ENCODE results near the gene HSBP1L1. TPM values are rescaled to one million over a fixed set of nuclear protein-coding genes. Genes with fewer than 3 reads are reported as not detected.

The HSBP1L1 gene
- total RNA-seq, 1 donor from 2014 or later: 1.6 TPM

DNA sequence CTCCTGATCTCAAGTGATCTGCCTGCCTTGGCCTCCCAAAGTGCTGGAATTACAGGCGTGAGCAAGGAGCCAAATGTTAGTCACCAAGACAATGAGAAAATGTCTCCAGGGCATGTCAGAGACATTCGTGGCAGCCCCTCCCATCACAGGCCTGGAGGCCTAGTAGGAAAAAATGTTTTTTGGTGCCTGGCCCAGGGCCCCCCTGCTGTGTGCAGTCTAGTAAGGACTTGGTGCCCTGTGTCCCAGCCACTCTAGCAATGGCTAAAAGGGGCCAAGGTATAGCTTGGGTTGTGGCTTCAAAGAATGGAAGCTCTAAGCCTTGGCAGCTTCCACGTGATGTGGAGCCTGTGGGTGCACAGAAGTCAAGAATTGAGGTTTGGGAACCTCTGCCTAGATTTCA is 36.4 kb downstream of the HSBP1L1 start:
- Mint-ChIP-seq H3K4me1 (ENCODE audit: unreplicated experiment) (no peaks in the 10 kb centered on the region), H3K9me3 (ENCODE audit: unreplicated experiment) (peaks cover 7% of the 10 kb centered on the region), H3K27ac (ENCODE audit: unreplicated experiment) (no peak overlapping the region), H3K27me3 (ENCODE audit: unreplicated experiment) (no peaks in the 10 kb centered on the region), H3K4me3 (ENCODE audit: unreplicated experiment) (no peak overlapping the region), H3K36me3 (ENCODE audit: unreplicated experiment) (no peaks in the 10 kb centered on the region)
- no peak for TF ChIP-seq CTCF (IDR thresholded peaks at IDR 0.05)
- no peak for DNase-seq (ENCODE audit: extremely low spot score, unreplicated experiment)

GRCh38 chr18:80002468-80002867 is 38.0 kb downstream of the HSBP1L1 start:
- TF ChIP-seq CTCF (IDR thresholded peaks at IDR 0.05): no peak
- H3K4me1 Mint-ChIP-seq (ENCODE audit: unreplicated experiment): no peaks in the 10 kb centered on the region
- H3K9me3 Mint-ChIP-seq (ENCODE audit: unreplicated experiment): peaks cover 7% of the 10 kb centered on the region
- no peaks in the 10 kb centered on the region for H3K36me3 Mint-ChIP-seq (ENCODE audit: unreplicated experiment)
- H3K4me3 Mint-ChIP-seq (ENCODE audit: unreplicated experiment): no peak overlapping the region
- H3K27me3 Mint-ChIP-seq (ENCODE audit: unreplicated experiment): no peaks in the 10 kb centered on the region
- DNase-seq (ENCODE audit: extremely low spot score, unreplicated experiment): no peak
- H3K27ac Mint-ChIP-seq (ENCODE audit: unreplicated experiment): no peak overlapping the region

- Mint-ChIP-seq H3K9me3 (ENCODE audit: unreplicated experiment) (peaks cover 7% of the 10 kb centered on the region), H3K27ac (ENCODE audit: unreplicated experiment) (no peak overlapping the region), H3K4me3 (ENCODE audit: unreplicated experiment) (no peak overlapping the region), H3K27me3 (ENCODE audit: unreplicated experiment) (no peaks in the 10 kb centered on the region), H3K36me3 (ENCODE audit: unreplicated experiment) (no peaks in the 10 kb centered on the region), H3K4me1 (ENCODE audit: unreplicated experiment) (no peaks in the 10 kb centered on the region)
- no peak for TF ChIP-seq CTCF (IDR thresholded peaks at IDR 0.05)
- DNase-seq (ENCODE audit: extremely low spot score, unreplicated experiment): no peak
Measured at GRCh38 chr18:80004600-80005342, 40.3 kb downstream of the HSBP1L1 start.

DNA sequence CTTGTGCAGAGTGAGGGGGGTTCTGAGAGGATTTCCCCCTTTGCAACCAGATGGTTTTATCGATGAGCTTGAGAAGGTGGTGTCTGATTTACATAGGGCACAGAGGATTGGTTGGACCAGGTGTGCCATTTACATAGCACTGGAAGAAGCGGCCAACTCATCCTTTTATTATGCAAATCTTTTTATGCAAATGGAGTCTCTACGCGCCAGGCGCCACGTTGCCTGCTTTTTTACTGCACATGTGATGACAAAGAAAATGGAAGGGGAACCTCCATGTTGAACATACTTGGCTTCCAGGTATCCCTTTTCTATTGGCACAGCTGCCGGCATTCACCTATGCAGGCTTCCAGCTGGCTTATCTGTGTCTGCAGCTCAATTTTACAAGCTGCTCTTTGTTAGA is 42.3 kb downstream of the HSBP1L1 start:
- H3K36me3 Mint-ChIP-seq (ENCODE audit: unreplicated experiment): peaks cover 2% of the 10 kb centered on the region
- H3K4me1 Mint-ChIP-seq (ENCODE audit: unreplicated experiment): peaks cover 7% of the 10 kb centered on the region
- no peak for TF ChIP-seq CTCF (IDR thresholded peaks at IDR 0.05)
- H3K27ac Mint-ChIP-seq (ENCODE audit: unreplicated experiment): no peak overlapping the region
- DNase-seq (ENCODE audit: extremely low spot score, unreplicated experiment): no peak
- H3K4me3 Mint-ChIP-seq (ENCODE audit: unreplicated experiment): no peak overlapping the region
- no peaks in the 10 kb centered on the region for H3K27me3 Mint-ChIP-seq (ENCODE audit: unreplicated experiment)
- no peaks in the 10 kb centered on the region for H3K9me3 Mint-ChIP-seq (ENCODE audit: unreplicated experiment)

- no peak for DNase-seq (ENCODE audit: extremely low spot score, unreplicated experiment)
- no peak overlapping the region for H3K4me3 Mint-ChIP-seq (ENCODE audit: unreplicated experiment)
- no peaks in the 10 kb centered on the region for H3K27me3 Mint-ChIP-seq (ENCODE audit: unreplicated experiment)
- H3K9me3 Mint-ChIP-seq (ENCODE audit: unreplicated experiment): peaks cover 10% of the 10 kb centered on the region
- TF ChIP-seq CTCF (IDR thresholded peaks at IDR 0.05): no peak
- peaks cover 4% of the 10 kb centered on the region for H3K36me3 Mint-ChIP-seq (ENCODE audit: unreplicated experiment)
- H3K27ac Mint-ChIP-seq (ENCODE audit: unreplicated experiment): no peak overlapping the region
- peaks cover 7% of the 10 kb centered on the region for H3K4me1 Mint-ChIP-seq (ENCODE audit: unreplicated experiment)
Measured at GRCh38 chr18:80009661-80010550, 45.5 kb downstream of the HSBP1L1 start.

All from osteocyte (in vitro differentiated cells).